ENCODE results near the gene HTD2.

DNA sequence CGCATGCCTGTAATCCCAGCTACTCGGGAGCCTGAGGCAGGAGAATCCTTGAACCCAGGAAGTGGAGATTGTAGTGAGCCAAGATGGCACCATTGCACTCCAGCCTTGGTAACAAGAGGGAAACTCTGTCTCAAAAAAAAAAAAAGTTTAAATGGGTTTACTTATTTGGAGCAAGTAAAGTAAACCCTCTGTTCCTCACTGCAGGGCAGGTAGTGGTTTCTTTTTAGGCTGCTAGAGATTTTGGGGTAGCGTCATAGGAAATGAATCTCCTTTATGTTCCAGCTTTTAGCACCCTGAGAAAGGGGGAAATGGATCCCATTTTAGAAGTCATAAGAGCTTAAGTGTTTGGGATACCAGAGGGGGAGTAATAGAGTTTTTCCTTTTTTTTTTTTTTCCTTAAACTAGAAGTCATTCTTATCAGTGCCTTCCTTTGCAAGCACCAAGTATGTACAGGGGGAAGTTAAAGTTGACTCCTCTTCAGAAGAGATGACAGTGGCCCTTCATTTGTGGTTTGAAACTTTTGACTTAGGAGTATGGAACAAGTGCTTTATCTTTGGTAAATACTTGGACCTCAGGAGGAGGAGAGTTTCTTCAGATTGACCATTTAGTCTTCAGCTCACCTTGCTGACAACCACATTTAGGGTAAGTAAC lies 34.4 kb downstream of the HTD2 start:
- TF ChIP-seq, protein P1, sequence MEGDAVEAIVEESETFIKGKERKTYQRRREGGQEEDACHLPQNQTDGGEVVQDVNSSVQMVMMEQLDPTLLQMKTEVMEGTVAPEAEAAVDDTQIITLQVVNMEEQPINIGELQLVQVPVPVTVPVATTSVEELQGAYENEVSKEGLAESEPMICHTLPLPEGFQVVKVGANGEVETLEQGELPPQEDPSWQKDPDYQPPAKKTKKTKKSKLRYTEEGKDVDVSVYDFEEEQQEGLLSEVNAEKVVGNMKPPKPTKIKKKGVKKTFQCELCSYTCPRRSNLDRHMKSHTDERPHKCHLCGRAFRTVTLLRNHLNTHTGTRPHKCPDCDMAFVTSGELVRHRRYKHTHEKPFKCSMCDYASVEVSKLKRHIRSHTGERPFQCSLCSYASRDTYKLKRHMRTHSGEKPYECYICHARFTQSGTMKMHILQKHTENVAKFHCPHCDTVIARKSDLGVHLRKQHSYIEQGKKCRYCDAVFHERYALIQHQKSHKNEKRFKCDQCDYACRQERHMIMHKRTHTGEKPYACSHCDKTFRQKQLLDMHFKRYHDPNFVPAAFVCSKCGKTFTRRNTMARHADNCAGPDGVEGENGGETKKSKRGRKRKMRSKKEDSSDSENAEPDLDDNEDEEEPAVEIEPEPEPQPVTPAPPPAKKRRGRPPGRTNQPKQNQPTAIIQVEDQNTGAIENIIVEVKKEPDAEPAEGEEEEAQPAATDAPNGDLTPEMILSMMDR (IDR thresholded peaks at IDR 0.05), result no peak
- TF ChIP-seq POLR2A (IDR thresholded peaks at IDR 0.05), result no peak
- TF ChIP-seq EP300 (IDR thresholded peaks at IDR 0.05), result no peak
